NCI-H146 (cell line): ENCODE measurements around the gene ZSCAN10.
"Not testable (repeated sequence)": the region's sequence is repeated elsewhere in the genome, so short reads cannot be mapped to it uniquely, and the experiment has no call there.

Source experiments
- DNase-seq: peaks from one replicate; lab custom pipeline; 2025; lab: John Stamatoyannopoulos, UW

Gene ZSCAN10

GRCh38 chr16:3063625-3064386, 35.3 kb downstream of the ZSCAN10 start:
- no peak for DNase-seq

- no peak for DNase-seq
Measured at GRCh38 chr16:3062553-3062952, 36.5 kb downstream of the ZSCAN10 start.

- no peak for DNase-seq
Measured at GRCh38 chr16:3060339-3061127, 38.6 kb downstream of the ZSCAN10 start.

- no peak for DNase-seq
Measured at GRCh38 chr16:3059723-3060242, 39.3 kb downstream of the ZSCAN10 start.

GRCh38 chr16:3059041-3059722, 39.9 kb downstream of the ZSCAN10 start:
- DNase-seq: peak; percentile 82

- DNase-seq: peak; percentile 48
Measured at GRCh38 chr16:3058139-3059030, 40.7 kb downstream of the ZSCAN10 start.

- DNase-seq: no peak
Measured at GRCh38 chr16:3057181-3058138, 41.6 kb downstream of the ZSCAN10 start.

GRCh38 chr16:3056336-3057180, 42.5 kb downstream of the ZSCAN10 start:
- no peak for DNase-seq

- DNase-seq: not testable (repeated sequence)
Measured at GRCh38 chr16:3055734-3056115, 43.4 kb downstream of the ZSCAN10 start.

- no peak for DNase-seq
Measured at GRCh38 chr16:3054965-3055733, 43.9 kb downstream of the ZSCAN10 start.

GRCh38 chr16:3053330-3053710, 45.8 kb downstream of the ZSCAN10 start:
- DNase-seq: not testable (repeated sequence)

GRCh38 chr16:3052571-3053329, 46.3 kb downstream of the ZSCAN10 start:
- DNase-seq: not testable (repeated sequence)

GRCh38 chr16:3051494-3051893, 47.6 kb downstream of the ZSCAN10 start:
- no peak for DNase-seq

- peak; percentile 64 for DNase-seq
Measured at GRCh38 chr16:3051009-3051408, 48.1 kb downstream of the ZSCAN10 start.

- no peak for DNase-seq
Measured at GRCh38 chr16:3050487-3050886, 48.6 kb downstream of the ZSCAN10 start.

GRCh38 chr16:3049921-3050481, 49.1 kb downstream of the ZSCAN10 start:
- DNase-seq: no peak

GRCh38 chr16:3047387-3047720, 51.7 kb downstream of the ZSCAN10 start:
- no peak for DNase-seq
